BJ (cell line): Measurements from ENCODE around the gene DPY19L1. TPM values are rescaled to one million over a fixed set of nuclear protein-coding genes. Genes with fewer than 3 reads are reported as not detected.

ENCODE experiments used
- polyA plus RNA-seq: library from polyadenylated mRNA; depleted of rRNA; stranded (reverse); fragments of >200 nt; gene quantifications from 2 replicates; pipeline ENCODE4 v1.2.3, GENCODE V29; 2011; rRNA removed
- small RNA-seq: library from RNA; depleted of rRNA; stranded (forward); fragments of <200 nt; gene quantifications from one replicate; pipeline ENCODE3, GENCODE V24; 2012; ENCODE audit warnings: low replicate concordance, low read depth; ENCODE audit not compliant: insufficient read length

The DPY19L1 gene
- polyA plus RNA-seq, 1 experiment, result 10.2 TPM

Small RNAs within 50 kb of the gene (small RNA-seq; reads per million reads assigned to genes)
- gene MIR548N, result 4.4 reads per million, percentile 57 among the genes with 10 or more reads in this experiment
- not detected for gene RF00322

Other genes starting within 250 kb of the DPY19L1 start
- gene TBX20, start 216.6 kb upstream of the DPY19L1 start, polyA plus RNA-seq, result not detected in 2 replicates